ENCODE data around the gene ERN1.

DNA sequence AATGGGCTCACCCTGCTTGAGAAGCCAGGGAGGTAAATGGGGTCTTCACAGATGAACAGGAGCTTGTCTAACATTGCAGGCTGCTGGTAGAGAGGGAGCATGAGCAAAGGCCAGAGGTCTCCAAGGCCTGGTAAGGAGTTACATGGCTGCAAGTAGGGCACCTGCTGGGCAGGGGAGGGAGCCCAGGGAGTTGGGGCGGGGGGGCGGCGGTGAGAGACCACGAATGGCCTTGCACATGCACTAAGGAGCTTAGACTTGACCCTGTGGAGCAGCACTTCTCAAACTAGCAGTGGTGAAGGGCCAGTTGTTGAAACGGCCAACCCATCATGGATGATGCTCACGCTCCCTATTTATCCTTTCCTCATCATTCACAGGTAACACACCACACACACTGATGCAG lies 38.4 kb downstream of the ERN1 start:
- TF ChIP-seq POLR2A (IDR thresholded peaks at IDR 0.05; ENCODE audit: low read depth, low read length) (no peak), POLR2AphosphoS5 (IDR thresholded peaks at IDR 0.05; ENCODE audit: insufficient read depth, low read depth, low read length) (no peak), EZH2 (IDR thresholded peaks at IDR 0.05; ENCODE audit: borderline replicate concordance, low read depth, low read length, severe bottlenecking) (no peak), GATA2 (IDR thresholded peaks at IDR 0.05; ENCODE audit: insufficient read depth, insufficient read length, low read depth, low read length) (no peak), JUN (IDR thresholded peaks at IDR 0.05; ENCODE audit: borderline replicate concordance, insufficient read depth, insufficient read length, low read depth) (no peak), MYC (IDR thresholded peaks at IDR 0.05; ENCODE audit: low read depth, low read length) (no peak), FOS (IDR thresholded peaks at IDR 0.05; ENCODE audit: borderline replicate concordance, insufficient read depth, low read length) (no peak)
- TF ChIP-seq, protein P1, sequence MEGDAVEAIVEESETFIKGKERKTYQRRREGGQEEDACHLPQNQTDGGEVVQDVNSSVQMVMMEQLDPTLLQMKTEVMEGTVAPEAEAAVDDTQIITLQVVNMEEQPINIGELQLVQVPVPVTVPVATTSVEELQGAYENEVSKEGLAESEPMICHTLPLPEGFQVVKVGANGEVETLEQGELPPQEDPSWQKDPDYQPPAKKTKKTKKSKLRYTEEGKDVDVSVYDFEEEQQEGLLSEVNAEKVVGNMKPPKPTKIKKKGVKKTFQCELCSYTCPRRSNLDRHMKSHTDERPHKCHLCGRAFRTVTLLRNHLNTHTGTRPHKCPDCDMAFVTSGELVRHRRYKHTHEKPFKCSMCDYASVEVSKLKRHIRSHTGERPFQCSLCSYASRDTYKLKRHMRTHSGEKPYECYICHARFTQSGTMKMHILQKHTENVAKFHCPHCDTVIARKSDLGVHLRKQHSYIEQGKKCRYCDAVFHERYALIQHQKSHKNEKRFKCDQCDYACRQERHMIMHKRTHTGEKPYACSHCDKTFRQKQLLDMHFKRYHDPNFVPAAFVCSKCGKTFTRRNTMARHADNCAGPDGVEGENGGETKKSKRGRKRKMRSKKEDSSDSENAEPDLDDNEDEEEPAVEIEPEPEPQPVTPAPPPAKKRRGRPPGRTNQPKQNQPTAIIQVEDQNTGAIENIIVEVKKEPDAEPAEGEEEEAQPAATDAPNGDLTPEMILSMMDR (IDR thresholded peaks at IDR 0.05; ENCODE audit: extremely low read depth in 1 of 2, insufficient read depth in 1 of 2, low read depth in 1 of 2, low read length in 2 of 2), result no peak
- TF ChIP-seq, protein P2, sequence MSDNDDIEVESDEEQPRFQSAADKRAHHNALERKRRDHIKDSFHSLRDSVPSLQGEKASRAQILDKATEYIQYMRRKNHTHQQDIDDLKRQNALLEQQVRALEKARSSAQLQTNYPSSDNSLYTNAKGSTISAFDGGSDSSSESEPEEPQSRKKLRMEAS (IDR thresholded peaks at IDR 0.05; ENCODE audit: insufficient read depth, insufficient read length), result no peak
